Suprapubic skin (tissue), 4 donors: ENCODE measurements around the gene BPNT1. TPM values are rescaled to one million over a fixed set of nuclear protein-coding genes. Genes with fewer than 3 reads are reported as not detected.

Source experiments
- DNase-seq, 2 donors: peaks; one replicate each; pipeline ENCODE4 v3.0.0-alpha.2; 2019; ENCODE audit warnings: low spot score in 2 of 2
- H3K27ac ChIP-seq: fragments of 200-600 bp; sonication (generic); one replicate; pipeline ENCODE4 v1.5.1; 2019
- H3K27me3 ChIP-seq: fragments of 200-600 bp; sonication (generic); one replicate; pipeline ENCODE4 v1.5.1; 2019
- H3K36me3 ChIP-seq: fragments of 200-600 bp; sonication (generic); one replicate; pipeline ENCODE4 v1.5.1; 2019
- H3K4me1 ChIP-seq: fragments of 200-600 bp; sonication (generic); one replicate; pipeline ENCODE4 v1.5.1; 2019
- H3K4me3 ChIP-seq: fragments of 200-600 bp; sonication (generic); one replicate; pipeline ENCODE4 v1.5.1; 2019; ENCODE audit warnings: mild to moderate bottlenecking
- H3K9me3 ChIP-seq: fragments of 200-600 bp; sonication (generic); one replicate; pipeline ENCODE4 v1.5.1; 2019
- CTCF ChIP-seq, 2 donors: fragments of 200-600 bp in 1 of 2; fragments of 450-650 bp in 1 of 2; sonication (generic) in 1 of 2; IDR thresholded peaks; one replicate each; pipeline ENCODE4 v1.5.1; 2016 to 2019; ENCODE audit warnings: antibody characterized with exemption in 2 of 2, mild to moderate bottlenecking in 1 of 2, moderate library complexity in 1 of 2
- EP300 ChIP-seq: sonication (generic); formaldehyde crosslinking; IDR thresholded peaks from one replicate; pipeline ENCODE4 v1.6.1; 2017; ENCODE audit warnings: antibody characterized with exemption
- POLR2A ChIP-seq, 2 donors: fragments of 450-650 bp; IDR thresholded peaks; one replicate each; pipeline ENCODE4 v1.6.1; 2017; ENCODE audit warnings: antibody characterized with exemption in 2 of 2, mild to moderate bottlenecking in 2 of 2, moderate library complexity in 2 of 2
- POLR2AphosphoS5 ChIP-seq, 3 donors: sonication (generic); formaldehyde crosslinking; IDR thresholded peaks; one replicate each; pipeline ENCODE4 v1.6.1; 2017; ENCODE audit warnings: antibody characterized with exemption in 3 of 3
- WGBS: methylation state at CpG from one replicate; pipeline ENCODE4 v1.1.5; 2018; 5-methylcytosine and 5-hydroxymethylcytosine counted together
- total RNA-seq, 4 donors: library from RNA; depleted of rRNA; stranded (reverse); fragments of >200 nt; gene quantifications; one replicate each; pipeline ENCODE4 v1.1.0, GENCODE V29; 2016

The BPNT1 gene
- total RNA-seq, 4 donors from 2014 or later: 18.4 to 25.6 (median 20.2) TPM

DNA sequence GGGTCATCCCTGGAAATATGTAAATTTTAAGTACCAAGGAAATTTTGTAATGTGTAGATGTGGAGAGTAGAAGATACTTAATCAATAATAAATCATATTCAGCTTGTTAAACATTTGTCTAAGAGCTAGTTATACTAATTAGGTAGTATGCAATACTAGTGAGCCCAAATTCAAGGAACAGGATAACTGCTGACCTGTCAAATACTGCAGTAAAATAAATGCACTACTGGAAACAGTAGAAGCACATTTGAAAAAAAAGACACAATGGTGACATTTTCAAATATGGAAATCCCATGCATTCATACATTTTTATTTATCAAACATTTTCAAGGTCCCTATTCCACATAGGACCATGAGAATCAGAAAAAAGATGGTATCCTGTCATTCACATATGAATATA is 70.5 kb downstream of the BPNT1 start:
- H3K27me3 ChIP-seq: no peaks in the 10 kb centered on the region
- H3K27ac ChIP-seq: no peak overlapping the region
- no peaks in the 10 kb centered on the region for H3K9me3 ChIP-seq
- no peak overlapping the region for H3K4me3 ChIP-seq
- peaks cover 81% of the 10 kb centered on the region for H3K36me3 ChIP-seq
- no peak for DNase-seq
- H3K4me1 ChIP-seq: no peaks in the 10 kb centered on the region
- TF ChIP-seq POLR2A (IDR thresholded peaks at IDR 0.05): no peak
- no peak for TF ChIP-seq POLR2AphosphoS5 (IDR thresholded peaks at IDR 0.05)
- no peak for TF ChIP-seq EP300
- no peak for TF ChIP-seq CTCF (IDR thresholded peaks at IDR 0.05)

DNA sequence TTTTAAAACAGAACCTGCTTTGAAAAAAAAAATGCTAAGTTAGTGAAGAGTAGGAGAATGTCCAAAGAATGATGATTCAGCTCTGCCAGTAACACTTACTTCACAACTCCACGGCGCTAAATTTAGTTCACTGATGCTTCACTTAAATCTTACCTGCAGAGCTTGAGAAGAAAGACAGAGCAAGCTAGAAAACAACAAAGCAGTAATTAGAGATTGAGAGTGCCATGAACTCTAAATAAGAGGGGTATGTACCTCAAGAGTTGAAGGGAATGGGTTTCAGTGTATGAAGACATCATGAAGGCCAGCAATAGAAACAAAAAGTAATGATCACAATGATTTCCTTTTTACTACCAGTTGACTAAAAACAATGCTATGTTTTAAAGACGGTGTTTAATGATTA is 76.1 kb downstream of the BPNT1 start:
- Histone ChIP-seq H3K9me3 (no peaks in the 10 kb centered on the region), H3K4me1 (no peaks in the 10 kb centered on the region), H3K27ac (no peak overlapping the region), H3K27me3 (no peaks in the 10 kb centered on the region), H3K4me3 (no peak overlapping the region), H3K36me3 (peaks cover 70% of the 10 kb centered on the region)
- no peak for DNase-seq
- no peak for TF ChIP-seq EP300
- TF ChIP-seq CTCF (IDR thresholded peaks at IDR 0.05): no peak
- 80% methylated on average over 3 of the region's 3 CpGs for WGBS

- TF ChIP-seq CTCF (IDR thresholded peaks at IDR 0.05): no peak
- no peak for TF ChIP-seq POLR2AphosphoS5 (IDR thresholded peaks at IDR 0.05)
- TF ChIP-seq POLR2A (IDR thresholded peaks at IDR 0.05): no peak
- no peak for TF ChIP-seq EP300
- peaks cover 69% of the 10 kb centered on the region for H3K36me3 ChIP-seq
- no peak overlapping the region for H3K27ac ChIP-seq
- H3K4me3 ChIP-seq: no peak overlapping the region
- 39% methylated on average over 3 of the region's 3 CpGs for WGBS
- H3K4me1 ChIP-seq: no peaks in the 10 kb centered on the region
- no peak for DNase-seq
- H3K9me3 ChIP-seq: no peaks in the 10 kb centered on the region
- no peaks in the 10 kb centered on the region for H3K27me3 ChIP-seq
These were observed 77.3 kb downstream of the BPNT1 start for GRCh38 chr1:220012259-220012658.

- DNase-seq: no peak
- Histone ChIP-seq H3K4me1 (no peaks in the 10 kb centered on the region), H3K36me3 (peaks cover 74% of the 10 kb centered on the region), H3K27ac (no peak overlapping the region), H3K4me3 (no peak overlapping the region), H3K27me3 (no peaks in the 10 kb centered on the region), H3K9me3 (no peaks in the 10 kb centered on the region)
- TF ChIP-seq POLR2AphosphoS5 (IDR thresholded peaks at IDR 0.05) (no peak), CTCF (IDR thresholded peaks at IDR 0.05) (no peak), EP300 (no peak), POLR2A (IDR thresholded peaks at IDR 0.05) (no peak)
These were observed 78.0 kb downstream of the BPNT1 start for GRCh38 chr1:220011620-220012019.

Other genes with a start within 250 kb of the BPNT1 start
- gene SLC30A10, start 161.2 kb downstream of the BPNT1 start, total RNA-seq: under 1 TPM in 3 of 4 donors, not detected in 1; 0.30 to 0.86 (median 0.48) TPM
- gene EPRS1, start 43.3 kb downstream of the BPNT1 start, total RNA-seq: 10 to 100 TPM; 26.2 to 53.0 (median 46.4) TPM
- gene IARS2, start 4.3 kb upstream of the BPNT1 start, total RNA-seq: 10 to 100 TPM; 49.7 to 73.3 (median 64.6) TPM
- gene RAB3GAP2, start 182.7 kb upstream of the BPNT1 start, total RNA-seq: 10 to 100 TPM; 15.3 to 31.8 (median 18.3) TPM